ENCODE data around the gene LBR.
"Not testable (repeated sequence)": the region's sequence is repeated elsewhere in the genome, so short reads cannot be mapped to it uniquely, and the experiment has no call there.

LBR gene

GRCh38 chr1:225388372-225388771 is 39.5 kb downstream of the LBR start:
- TF ChIP-seq IKZF3 (tag by site-specific recombination; IDR thresholded peaks at IDR 0.05) (no peak), ZNF670 (tag by site-specific recombination; IDR thresholded peaks at IDR 0.05; ENCODE audit: low read depth) (no peak), PRDM1 (tag by site-specific recombination; IDR thresholded peaks at IDR 0.05) (peak; percentile 25), ZBTB7A (tag by site-specific recombination; IDR thresholded peaks at IDR 0.05; ENCODE audit: low read depth) (no peak), ZNF600 (tag by site-specific recombination; IDR thresholded peaks at IDR 0.05) (peak; percentile 76), ZNF18 (tag by site-specific recombination; IDR thresholded peaks at IDR 0.05) (no peak), ZNF324 (tag by site-specific recombination; IDR thresholded peaks at IDR 0.05) (no peak), ZNF558 (tag by site-specific recombination; IDR thresholded peaks at IDR 0.05) (no peak), ZFHX2 (tag by site-specific recombination; conservative IDR thresholded peaks at IDR 0.05) (0 out of 2 replicates have a peak, but pooled peaks have one; percentile 18), ZNF426 (tag by site-specific recombination; IDR thresholded peaks at IDR 0.05) (no peak)
- TF ChIP-seq, protein P1, sequence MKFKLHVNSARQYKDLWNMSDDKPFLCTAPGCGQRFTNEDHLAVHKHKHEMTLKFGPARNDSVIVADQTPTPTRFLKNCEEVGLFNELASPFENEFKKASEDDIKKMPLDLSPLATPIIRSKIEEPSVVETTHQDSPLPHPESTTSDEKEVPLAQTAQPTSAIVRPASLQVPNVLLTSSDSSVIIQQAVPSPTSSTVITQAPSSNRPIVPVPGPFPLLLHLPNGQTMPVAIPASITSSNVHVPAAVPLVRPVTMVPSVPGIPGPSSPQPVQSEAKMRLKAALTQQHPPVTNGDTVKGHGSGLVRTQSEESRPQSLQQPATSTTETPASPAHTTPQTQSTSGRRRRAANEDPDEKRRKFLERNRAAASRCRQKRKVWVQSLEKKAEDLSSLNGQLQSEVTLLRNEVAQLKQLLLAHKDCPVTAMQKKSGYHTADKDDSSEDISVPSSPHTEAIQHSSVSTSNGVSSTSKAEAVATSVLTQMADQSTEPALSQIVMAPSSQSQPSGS (tag by site-specific recombination; IDR thresholded peaks at IDR 0.05; ENCODE audit: low read depth) = peak; percentile 84
- H3K4me1 ChIP-seq (ENCODE audit: control insufficient read depth, insufficient read depth, low read length) = no peaks in the 10 kb centered on the region
- ChIA-PET CTCF (interaction anchor here (0.6 to 0.9 kb wide), 3 partner anchors 13 to 1018 kb away, joined by 3 to 4 read pairs (median 3); no protein-coding TSS in a partner anchor), POLR2A (no interaction called here)
- H3K4me3 ChIP-seq (ENCODE audit: low read depth, low read length) = no peak overlapping the region
- H3K27ac ChIP-seq (ENCODE audit: extremely low read depth, low read depth, low read length) = no peak overlapping the region
- no peaks in the 10 kb centered on the region for H3K36me3 ChIP-seq (ENCODE audit: control insufficient read depth in 2 of 2, insufficient read depth in 1 of 2, low read length in 2 of 2)
- H3K9me3 ChIP-seq (ENCODE audit: control insufficient read depth, insufficient read depth, low read depth, low read length) = no peaks in the 10 kb centered on the region

GRCh38 chr1:225386860-225387259 is 41.0 kb downstream of the LBR start:
- H3K4me1 ChIP-seq (ENCODE audit: control insufficient read depth, insufficient read depth, low read length); H3K9me3 ChIP-seq (ENCODE audit: control insufficient read depth, insufficient read depth, low read depth, low read length); H3K4me3 ChIP-seq (ENCODE audit: low read depth, low read length); H3K27ac ChIP-seq (ENCODE audit: extremely low read depth, low read depth, low read length); CTCF ChIA-PET; H3K36me3 ChIP-seq (ENCODE audit: control insufficient read depth in 2 of 2, insufficient read depth in 1 of 2, low read length in 2 of 2); POLR2A ChIA-PET: not testable (repeated sequence)
- TF ChIP-seq ZNF580 (tag by site-specific recombination; IDR thresholded peaks at IDR 0.05) = peak; percentile 54; the same call in 1 of the 2 replicates
- TF ChIP-seq ZNF202 (tag by site-specific recombination; IDR thresholded peaks at IDR 0.05; ENCODE audit: borderline replicate concordance) = 0 out of 2 replicates have a peak, but pooled peaks have one; percentile 14
- peak; percentile 95 for TF ChIP-seq ZNF146 (tag by site-specific recombination; IDR thresholded peaks at IDR 0.05)
- TF ChIP-seq, protein P2, sequence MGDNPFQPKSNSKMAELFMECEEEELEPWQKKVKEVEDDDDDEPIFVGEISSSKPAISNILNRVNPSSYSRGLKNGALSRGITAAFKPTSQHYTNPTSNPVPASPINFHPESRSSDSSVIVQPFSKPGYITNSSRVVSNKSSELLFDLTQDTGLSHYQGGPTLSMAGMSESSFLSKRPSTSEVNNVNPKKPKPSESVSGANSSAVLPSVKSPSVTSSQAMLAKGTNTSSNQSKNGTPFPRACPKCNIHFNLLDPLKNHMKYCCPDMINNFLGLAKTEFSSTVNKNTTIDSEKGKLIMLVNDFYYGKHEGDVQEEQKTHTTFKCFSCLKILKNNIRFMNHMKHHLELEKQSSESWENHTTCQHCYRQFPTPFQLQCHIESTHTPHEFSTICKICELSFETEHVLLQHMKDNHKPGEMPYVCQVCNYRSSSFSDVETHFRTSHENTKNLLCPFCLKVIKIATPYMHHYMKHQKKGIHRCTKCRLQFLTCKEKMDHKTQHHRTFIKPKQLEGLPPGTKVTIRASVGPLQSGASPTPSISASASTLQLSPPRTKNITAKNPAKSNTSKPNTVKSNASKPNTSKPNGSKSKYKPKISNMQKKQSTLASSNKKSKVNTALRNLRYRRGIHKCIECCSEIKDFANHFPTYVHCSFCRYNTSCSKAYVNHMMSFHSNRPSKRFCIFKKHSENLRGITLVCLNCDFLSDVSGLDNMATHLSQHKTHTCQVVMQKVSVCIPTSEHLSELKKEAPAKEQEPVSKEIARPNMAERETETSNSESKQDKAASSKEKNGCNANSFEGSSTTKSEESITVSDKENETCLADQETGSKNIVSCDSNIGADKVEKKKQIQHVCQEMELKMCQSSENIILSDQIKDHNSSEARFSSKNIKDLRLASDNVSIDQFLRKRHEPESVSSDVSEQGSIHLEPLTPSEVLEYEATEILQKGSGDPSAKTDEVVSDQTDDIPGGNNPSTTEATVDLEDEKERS (tag by site-specific recombination; IDR thresholded peaks at IDR 0.05) = peak; percentile 78; the same call in 1 of the 2 replicates

- Histone ChIP-seq H3K4me3 (ENCODE audit: low read depth, low read length) (no peak overlapping the region), H3K36me3 (ENCODE audit: control insufficient read depth in 2 of 2, insufficient read depth in 1 of 2, low read length in 2 of 2) (no peaks in the 10 kb centered on the region), H3K27ac (ENCODE audit: extremely low read depth, low read depth, low read length) (no peak overlapping the region), H3K9me3 (ENCODE audit: control insufficient read depth, insufficient read depth, low read depth, low read length) (no peaks in the 10 kb centered on the region), H3K4me1 (ENCODE audit: control insufficient read depth, insufficient read depth, low read length) (peaks cover 5% of the 10 kb centered on the region; the same call in 1 of the 2 replicates)
- no peak for TF ChIP-seq ZNF223 (tag by site-specific recombination; IDR thresholded peaks at IDR 0.05)
- no peak for TF ChIP-seq ZNF302 (tag by site-specific recombination; IDR thresholded peaks at IDR 0.05; ENCODE audit: low read depth)
- no peak for TF ChIP-seq ZNF529 (tag by site-specific recombination; IDR thresholded peaks at IDR 0.05; ENCODE audit: insufficient replicate concordance)
- no peak for TF ChIP-seq ZNF148 (tag by site-specific recombination; IDR thresholded peaks at IDR 0.05; ENCODE audit: borderline replicate concordance)
- ChIA-PET POLR2A (no interaction called here), CTCF (interaction anchor here (0.6 kb wide), 2 partner anchors 24 to 430 kb away, joined by 3 read pairs; no protein-coding TSS in a partner anchor)
These were observed 47.1 kb downstream of the LBR start for GRCh38 chr1:225380691-225381090.

All from HEK293 (cell line).